Transverse colon (tissue), 4 donors: Measurements from ENCODE around the gene SHC3. TPM values are rescaled to one million over a fixed set of nuclear protein-coding genes. Genes with fewer than 3 reads are reported as not detected.

Experiments
- DNase-seq: peaks from one replicate; pipeline ENCODE4 v3.0.0-alpha.2; 2019
- H3K27ac ChIP-seq, 4 donors: fragments of 200-600 bp; sonication (generic); 2 replicates each; pipeline ENCODE4 v1.5.1; 2016 to 2018; ENCODE audit warnings: inconsistent platforms in 4 of 4
- H3K27me3 ChIP-seq: fragments of 200-600 bp; sonication (generic); 2 replicates; pipeline ENCODE4 v1.5.1; 2017; ENCODE audit warnings: inconsistent platforms
- H3K36me3 ChIP-seq, 4 donors: fragments of 200-600 bp; sonication (generic); 2 replicates each; pipeline ENCODE4 v1.5.1; 2017 to 2019; ENCODE audit warnings: inconsistent platforms in 4 of 4
- H3K4me1 ChIP-seq, 4 donors: fragments of 200-600 bp; sonication (generic); 2 replicates each; pipeline ENCODE4 v1.5.1; 2017 to 2020; ENCODE audit warnings: inconsistent platforms in 4 of 4
- H3K4me3 ChIP-seq, 4 donors: fragments of 200-600 bp; sonication (generic); 1 replicate in 1 of 4; 2 replicates in 3 of 4; pipeline versions ENCODE4 v1.5.1 to v1.6.1; 2017 to 2019; ENCODE audit warnings: inconsistent platforms in 4 of 4
- H3K9me3 ChIP-seq, 2 donors: fragments of 200-600 bp; sonication (generic); 2 replicates each; pipeline ENCODE4 v1.5.1; 2017 to 2019; ENCODE audit warnings: inconsistent platforms in 2 of 2
- EP300 ChIP-seq: sonication (generic); formaldehyde crosslinking; IDR thresholded peaks from one replicate; pipeline ENCODE4 v1.6.1; 2017; ENCODE audit warnings: antibody characterized with exemption, low read depth
- POLR2A ChIP-seq: fragments of 450-650 bp; IDR thresholded peaks from one replicate; pipeline ENCODE4 v1.6.1; 2016; ENCODE audit warnings: antibody characterized with exemption, mild to moderate bottlenecking, moderate library complexity
- POLR2AphosphoS5 ChIP-seq, 3 donors: sonication (generic); formaldehyde crosslinking; IDR thresholded peaks; one replicate each; pipeline ENCODE4 v1.6.1; 2016; ENCODE audit warnings: antibody characterized with exemption in 3 of 3
- WGBS, 2 donors: methylation state at CpG; one replicate each; pipeline ENCODE4 v1.1.5; 2018; ENCODE audit warnings: low coverage in 1 of 2; 5-methylcytosine and 5-hydroxymethylcytosine counted together
- in situ Hi-C, 4 donors: fragments of 200-750 bp; cut with MboI; loops; one replicate each; pipeline versions ENCODE4 v1.15.0 to v1.15.1; 2017; ENCODE audit warnings: low sequenced_read_pairs in 3 of 4, low pct_ligation_motif_present in 1 of 4, low pct_unique_long_range_greater_than_20kb in 1 of 4
- intact Hi-C: fragments of 100-400 bp; cut with DNase I; formaldehyde crosslinking; loops from one replicate; pipeline ENCODE4 v1.15.1; 2023; ENCODE audit warnings: low total_unique reads
- total RNA-seq, 4 donors: library from RNA; depleted of rRNA; stranded (reverse); fragments of >200 nt; gene quantifications; one replicate each; pipeline ENCODE4 v1.1.0, GENCODE V29; 2016
- TF ChIP-seq, protein P1 (sequence below), 5 experiments: fragments of 200-600 bp in 3 of 5; fragments of 450-650 bp in 2 of 5; sonication (generic) in 3 of 5; IDR thresholded peaks; 1 replicate in 2 of 5; 2 replicates in 3 of 5; pipeline ENCODE4 v1.5.1; 2016 to 2017; ENCODE audit warnings: antibody characterized with exemption in 5 of 5, inconsistent platforms in 3 of 5, mild to moderate bottlenecking in 2 of 5, moderate library complexity in 1 of 5

Gene SHC3
- total RNA-seq, 4 donors from 2014 or later = 1.1 to 4.8 (median 2.7) TPM

DNA sequence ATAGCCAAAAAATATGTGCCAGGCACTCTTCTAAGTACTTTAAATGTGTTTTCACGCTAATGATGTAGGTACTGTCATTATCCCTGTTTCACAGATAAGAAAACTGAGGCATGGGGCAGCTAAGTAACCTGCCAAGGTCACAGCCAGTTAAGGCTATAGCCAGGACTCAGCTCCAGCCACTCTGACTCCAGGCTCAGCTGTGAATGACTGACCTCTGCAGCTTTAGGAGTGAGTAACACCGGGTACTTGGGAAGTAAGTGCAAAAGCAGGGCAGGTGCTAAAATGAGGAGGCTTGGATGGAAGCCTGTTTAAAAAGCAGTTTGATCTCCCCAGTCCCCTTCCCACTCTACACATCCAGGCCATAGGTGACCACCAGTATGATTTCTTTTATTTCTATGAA, 10.6 kb upstream of the SHC3 start:
- Histone ChIP-seq H3K9me3 (peaks cover 0 to 3% of the 10 kb centered on the region in 2 donors), H3K27ac (no peak overlapping the region), H3K4me1 (no peaks in the 10 kb centered on the region), H3K27me3 (no peaks in the 10 kb centered on the region), H3K4me3 (no peak overlapping the region), H3K36me3 (no peaks in the 10 kb centered on the region)
- intact Hi-C loops = no loop called here
- no peak for TF ChIP-seq EP300
- TF ChIP-seq POLR2AphosphoS5 (IDR thresholded peaks at IDR 0.05) = no peak
- TF ChIP-seq POLR2A = no peak
- TF ChIP-seq, protein P1, sequence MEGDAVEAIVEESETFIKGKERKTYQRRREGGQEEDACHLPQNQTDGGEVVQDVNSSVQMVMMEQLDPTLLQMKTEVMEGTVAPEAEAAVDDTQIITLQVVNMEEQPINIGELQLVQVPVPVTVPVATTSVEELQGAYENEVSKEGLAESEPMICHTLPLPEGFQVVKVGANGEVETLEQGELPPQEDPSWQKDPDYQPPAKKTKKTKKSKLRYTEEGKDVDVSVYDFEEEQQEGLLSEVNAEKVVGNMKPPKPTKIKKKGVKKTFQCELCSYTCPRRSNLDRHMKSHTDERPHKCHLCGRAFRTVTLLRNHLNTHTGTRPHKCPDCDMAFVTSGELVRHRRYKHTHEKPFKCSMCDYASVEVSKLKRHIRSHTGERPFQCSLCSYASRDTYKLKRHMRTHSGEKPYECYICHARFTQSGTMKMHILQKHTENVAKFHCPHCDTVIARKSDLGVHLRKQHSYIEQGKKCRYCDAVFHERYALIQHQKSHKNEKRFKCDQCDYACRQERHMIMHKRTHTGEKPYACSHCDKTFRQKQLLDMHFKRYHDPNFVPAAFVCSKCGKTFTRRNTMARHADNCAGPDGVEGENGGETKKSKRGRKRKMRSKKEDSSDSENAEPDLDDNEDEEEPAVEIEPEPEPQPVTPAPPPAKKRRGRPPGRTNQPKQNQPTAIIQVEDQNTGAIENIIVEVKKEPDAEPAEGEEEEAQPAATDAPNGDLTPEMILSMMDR (IDR thresholded peaks at IDR 0.05) = no peak
- no peak for DNase-seq
- WGBS, 2 donors = 55 to 57% methylated on average over 2 of the region's 2 CpGs
- in situ Hi-C loops = no loop called here

DNA sequence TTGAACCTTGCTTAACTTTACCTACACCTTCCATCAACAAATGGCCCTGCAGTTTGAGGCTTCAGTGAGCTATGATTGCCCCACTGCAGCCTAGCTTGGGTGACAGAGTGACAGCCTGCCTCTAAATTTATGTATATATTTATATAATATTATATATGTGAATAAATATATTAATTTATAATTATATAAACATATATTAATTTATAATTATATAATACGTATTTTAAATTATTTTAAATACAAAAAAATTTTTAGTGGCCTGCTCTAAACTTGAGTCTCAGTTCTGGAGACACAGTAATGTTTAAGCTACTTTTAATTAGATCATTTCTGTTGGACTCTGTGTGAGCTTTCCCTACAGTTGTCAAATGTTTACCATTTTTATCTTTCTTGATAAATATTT, 9.3 kb upstream of the SHC3 start:
- Histone ChIP-seq H3K27me3 (no peaks in the 10 kb centered on the region), H3K9me3 (peaks cover 0 to 3% of the 10 kb centered on the region in 2 donors), H3K27ac (no peak overlapping the region), H3K4me1 (no peaks in the 10 kb centered on the region), H3K36me3 (no peaks in the 10 kb centered on the region), H3K4me3 (no peak overlapping the region)
- in situ Hi-C loops (no loop called here), intact Hi-C loops (no loop called here)
- WGBS, 2 donors = 79 to 85% methylated on average over 1 of the region's 1 CpG
- TF ChIP-seq POLR2AphosphoS5 (IDR thresholded peaks at IDR 0.05) = no peak
- TF ChIP-seq, protein P1 (IDR thresholded peaks at IDR 0.05) = no peak
- no peak for TF ChIP-seq POLR2A
- TF ChIP-seq EP300 = no peak
- no peak for DNase-seq

GRCh38 chr9:89187541-89187940, 8.9 kb upstream of the SHC3 start:
- no peaks in the 10 kb centered on the region for H3K27me3 ChIP-seq
- no peak overlapping the region for H3K4me3 ChIP-seq
- TF ChIP-seq POLR2A = no peak
- TF ChIP-seq EP300 = no peak
- TF ChIP-seq, protein P1 (IDR thresholded peaks at IDR 0.05) = no peak
- no peak for TF ChIP-seq POLR2AphosphoS5 (IDR thresholded peaks at IDR 0.05)
- in situ Hi-C loops (no loop called here), intact Hi-C loops (no loop called here)
- H3K4me1 ChIP-seq = no peaks in the 10 kb centered on the region
- WGBS, 2 donors = 70 to 86% methylated on average over 2 of the region's 2 CpGs
- no peak overlapping the region for H3K27ac ChIP-seq
- H3K9me3 ChIP-seq = peaks cover 0 to 3% of the 10 kb centered on the region in 2 donors
- no peaks in the 10 kb centered on the region for H3K36me3 ChIP-seq
- no peak for DNase-seq

GRCh38 chr9:89186960-89187359, 8.3 kb upstream of the SHC3 start:
- Histone ChIP-seq H3K27me3 (no peaks in the 10 kb centered on the region), H3K27ac (no peak overlapping the region), H3K4me1 (no peaks in the 10 kb centered on the region), H3K9me3 (no peaks in the 10 kb centered on the region), H3K4me3 (no peak overlapping the region), H3K36me3 (no peaks in the 10 kb centered on the region)
- intact Hi-C loops (no loop called here), in situ Hi-C loops (no loop called here)
- 83 to 84% methylated on average over 5 of the region's 5 CpGs for WGBS, 2 donors
- TF ChIP-seq EP300 = no peak
- TF ChIP-seq POLR2AphosphoS5 (IDR thresholded peaks at IDR 0.05) = no peak
- TF ChIP-seq POLR2A = no peak
- TF ChIP-seq, protein P1 (IDR thresholded peaks at IDR 0.05) = no peak
- DNase-seq = no peak
